ENCODE data around the gene XYLT1.

DNA sequence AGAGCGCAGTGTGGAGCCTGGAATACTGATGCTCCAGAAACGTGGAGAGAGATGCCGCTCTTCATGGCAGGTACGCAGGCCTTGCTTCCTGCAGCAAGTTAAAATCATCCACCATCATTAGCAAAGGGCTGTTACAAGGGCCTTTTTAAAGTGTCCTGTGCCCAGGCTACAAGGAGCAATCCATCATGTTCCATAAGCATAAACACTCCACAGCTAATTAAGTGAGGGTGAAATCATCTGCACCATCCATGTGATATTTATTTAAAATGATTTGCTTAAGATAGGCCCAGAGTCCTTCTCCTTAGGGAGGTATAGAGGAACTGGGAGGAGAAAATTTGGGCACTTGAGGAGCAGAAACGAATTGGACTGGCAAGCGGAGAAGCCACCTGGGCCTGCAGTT is 372.1 kb downstream of the XYLT1 start:
- TF ChIP-seq POLR2A (IDR thresholded peaks at IDR 0.05; ENCODE audit: low read depth, low read length) (no peak), POLR2AphosphoS5 (IDR thresholded peaks at IDR 0.05; ENCODE audit: low read depth, low read length) (no peak), TAF1 (IDR thresholded peaks at IDR 0.05; ENCODE audit: low read depth, low read length) (no peak)
